ENCODE data around the gene PCDH9.

DNA sequence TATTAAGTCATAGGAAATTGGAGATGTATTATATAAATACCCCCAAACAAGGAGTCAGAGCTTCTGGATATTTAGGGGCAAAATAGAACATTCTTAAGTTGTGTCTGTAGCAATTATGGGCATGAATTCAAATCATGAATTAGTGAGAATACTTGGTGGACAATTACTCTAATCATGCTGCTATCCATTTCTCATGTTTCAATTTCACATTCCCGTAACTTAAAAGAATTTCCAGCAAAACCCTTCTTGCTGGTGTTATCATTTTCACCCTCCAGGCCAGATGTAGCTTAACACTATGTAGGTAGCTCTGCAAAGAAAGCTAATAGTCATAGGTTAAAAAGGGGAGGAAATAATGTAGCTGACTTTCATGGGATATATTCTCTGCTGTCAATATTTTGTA is 136.1 kb downstream of the PCDH9 start:
- no peak for TF ChIP-seq EZH2phosphoT487 (IDR thresholded peaks at IDR 0.05; ENCODE audit: borderline replicate concordance, low read depth)
- TF ChIP-seq, protein P1, sequence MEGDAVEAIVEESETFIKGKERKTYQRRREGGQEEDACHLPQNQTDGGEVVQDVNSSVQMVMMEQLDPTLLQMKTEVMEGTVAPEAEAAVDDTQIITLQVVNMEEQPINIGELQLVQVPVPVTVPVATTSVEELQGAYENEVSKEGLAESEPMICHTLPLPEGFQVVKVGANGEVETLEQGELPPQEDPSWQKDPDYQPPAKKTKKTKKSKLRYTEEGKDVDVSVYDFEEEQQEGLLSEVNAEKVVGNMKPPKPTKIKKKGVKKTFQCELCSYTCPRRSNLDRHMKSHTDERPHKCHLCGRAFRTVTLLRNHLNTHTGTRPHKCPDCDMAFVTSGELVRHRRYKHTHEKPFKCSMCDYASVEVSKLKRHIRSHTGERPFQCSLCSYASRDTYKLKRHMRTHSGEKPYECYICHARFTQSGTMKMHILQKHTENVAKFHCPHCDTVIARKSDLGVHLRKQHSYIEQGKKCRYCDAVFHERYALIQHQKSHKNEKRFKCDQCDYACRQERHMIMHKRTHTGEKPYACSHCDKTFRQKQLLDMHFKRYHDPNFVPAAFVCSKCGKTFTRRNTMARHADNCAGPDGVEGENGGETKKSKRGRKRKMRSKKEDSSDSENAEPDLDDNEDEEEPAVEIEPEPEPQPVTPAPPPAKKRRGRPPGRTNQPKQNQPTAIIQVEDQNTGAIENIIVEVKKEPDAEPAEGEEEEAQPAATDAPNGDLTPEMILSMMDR (IDR thresholded peaks at IDR 0.05): no peak
- no peak for TF ChIP-seq RFX5 (IDR thresholded peaks at IDR 0.05; ENCODE audit: low read length)

Measured in SK-N-SH (cell line).